ENCODE measurements around the gene TMEM243.

GRCh38 chr7:87210506-87210905, 9.0 kb downstream of the TMEM243 start:
- TF ChIP-seq ZNF114 (CRISPR knock-in tag; IDR thresholded peaks at IDR 0.05) (no peak), CTCF (conservative IDR thresholded peaks at IDR 0.05; ENCODE audit: low read depth in 2 of 2) (no peak), EZH2 (IDR thresholded peaks at IDR 0.05; ENCODE audit: low read depth, unreplicated experiment) (no peak), POLR2AphosphoS5 (IDR thresholded peaks at IDR 0.05; ENCODE audit: low read depth) (no peak), CREB1 (CRISPR knock-in tag; IDR thresholded peaks at IDR 0.05; ENCODE audit: low read depth) (no peak), STAT1 (IDR thresholded peaks at IDR 0.05; ENCODE audit: unreplicated experiment) (no peak), EZH2phosphoT487 (IDR thresholded peaks at IDR 0.05; ENCODE audit: unreplicated experiment) (no peak)

Measured in GM23338 (cell line).